Chondrocyte (in vitro differentiated cells): ENCODE measurements around the gene FUT4. TPM values are rescaled to one million over a fixed set of nuclear protein-coding genes. Genes with fewer than 3 reads are reported as not detected.
A peak's percentile ranks its signal among the peaks of the same experiment; 100 is the strongest.
"Not testable (repeated sequence)": the region's sequence is repeated elsewhere in the genome, so short reads cannot be mapped to it uniquely, and the experiment has no call there.

Experiments
- DNase-seq: peaks from one replicate; pipeline ENCODE4 v3.0.0; 2021; ENCODE audit warnings: mixed read lengths, low spot score
- H3K27ac Mint-ChIP-seq: one replicate; pipeline ENCODE4 v1.8.0; 2021; ENCODE audit warnings: mild to moderate bottlenecking, moderate library complexity, mixed read lengths; ENCODE audit not compliant: unreplicated experiment
- H3K27me3 Mint-ChIP-seq: 2 replicates; pipeline ENCODE4 v1.8.0; 2021; ENCODE audit warnings: low read depth, mixed read lengths
- H3K36me3 Mint-ChIP-seq: 2 replicates; pipeline ENCODE4 v1.8.0; 2021; ENCODE audit warnings: low read depth, mixed read lengths
- H3K4me1 Mint-ChIP-seq: 2 replicates; pipeline ENCODE4 v1.8.0; 2021; ENCODE audit warnings: low read depth, mild to moderate bottlenecking, mixed read lengths
- H3K4me3 Mint-ChIP-seq: one replicate; pipeline ENCODE4 v1.8.0; 2021; ENCODE audit warnings: mild to moderate bottlenecking, moderate library complexity, mixed read lengths; ENCODE audit not compliant: unreplicated experiment
- H3K9me3 Mint-ChIP-seq: 2 replicates; pipeline ENCODE4 v1.8.0; 2021; ENCODE audit warnings: low read depth, mixed read lengths
- CTCF ChIP-seq: fragments of 200-600 bp; sonication (generic); IDR thresholded peaks from 2 replicates; pipeline ENCODE4 v1.5.0; 2021; ENCODE audit warnings: antibody characterized with exemption, mild to moderate bottlenecking, moderate library complexity
- long read RNA-seq: library from polyadenylated mRNA; stranded (forward); transcript quantifications from one replicate; pipeline ENCODE4 v2.0.0, GENCODE V29; 2021
- total RNA-seq: library from RNA; stranded (reverse); gene quantifications from 3 replicates; pipeline ENCODE4 v1.2.1, GENCODE V29; 2021

Gene FUT4
- total RNA-seq: 4.6 to 8.6 TPM (median 7.7 TPM) in 3 replicates
- long read RNA-seq, full-length matches to known transcripts: 20 of 20 reads
- long read RNA-seq, partial matches to known transcripts: 0 of 20 reads
- long read RNA-seq, other reads (novel, unspliced or antisense): 0 of 20 reads

- Mint-ChIP-seq H3K4me3 (peak within 1 kb of the TSS; percentile 96), H3K27ac (peak within 1 kb of the TSS; percentile 100), H3K36me3 (no peaks in the 10 kb centered on the region), H3K9me3 (no peaks in the 10 kb centered on the region), H3K4me1 (peaks cover 51% of the 10 kb centered on the region), H3K27me3 (no peaks in the 10 kb centered on the region)
- TF ChIP-seq CTCF: no peak
- peak; percentile 94 for DNase-seq
Observed at GRCh38 chr11:94543695-94544645, at the start of gene FUT4. Gene FUT4, plus strand, starts transcription at chr11:94543921. Its CDS starts 213 bp downstream, at chr11:94544134.

- Mint-ChIP-seq H3K4me3 (peak overlapping the region; percentile 94), H3K4me1 (peaks cover 25% of the 10 kb centered on the region), H3K27me3 (no peaks in the 10 kb centered on the region), H3K36me3 (peaks cover 15% of the 10 kb centered on the region), H3K27ac (peak overlapping the region; percentile 97), H3K9me3 (no peaks in the 10 kb centered on the region)
- TF ChIP-seq CTCF: peak; percentile 23
- no peak for DNase-seq
Observed at GRCh38 chr11:94494126-94494680, 49.5 kb upstream of the FUT4 start.

DNA sequence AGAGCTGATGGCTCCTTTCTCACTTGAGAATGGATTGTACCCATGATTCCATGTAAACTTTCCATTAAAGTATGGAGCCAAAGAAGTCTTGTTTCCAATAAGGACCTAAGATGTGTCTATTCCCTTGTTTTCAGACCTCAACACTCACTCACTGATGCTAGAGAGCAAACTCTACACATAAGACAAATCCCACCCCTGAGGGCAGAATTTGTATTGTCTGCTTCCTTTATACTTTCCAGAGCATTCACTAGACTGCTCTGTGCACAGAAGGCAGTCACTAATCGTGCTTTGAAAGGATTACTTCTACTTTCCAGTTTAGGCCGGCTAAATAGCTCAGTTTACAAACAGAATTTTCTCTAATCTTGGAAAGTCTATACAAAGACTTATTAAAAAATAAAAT is 43.5 kb upstream of the FUT4 start:
- no peaks in the 10 kb centered on the region for H3K9me3 Mint-ChIP-seq
- H3K27ac Mint-ChIP-seq: peak overlapping the region; percentile 27
- H3K36me3 Mint-ChIP-seq: peaks cover 14% of the 10 kb centered on the region
- no peaks in the 10 kb centered on the region for H3K27me3 Mint-ChIP-seq
- no peak overlapping the region for H3K4me3 Mint-ChIP-seq
- TF ChIP-seq CTCF: no peak
- DNase-seq: no peak
- H3K4me1 Mint-ChIP-seq: peaks cover 6% of the 10 kb centered on the region

- Mint-ChIP-seq H3K27ac (no peak overlapping the region), H3K4me3 (no peak overlapping the region), H3K9me3 (no peaks in the 10 kb centered on the region), H3K4me1 (no peaks in the 10 kb centered on the region), H3K36me3 (peaks cover 14% of the 10 kb centered on the region), H3K27me3 (no peaks in the 10 kb centered on the region)
- TF ChIP-seq CTCF: peak; percentile 22
- DNase-seq: no peak
Observed at GRCh38 chr11:94501522-94501921, 42.2 kb upstream of the FUT4 start.

DNA sequence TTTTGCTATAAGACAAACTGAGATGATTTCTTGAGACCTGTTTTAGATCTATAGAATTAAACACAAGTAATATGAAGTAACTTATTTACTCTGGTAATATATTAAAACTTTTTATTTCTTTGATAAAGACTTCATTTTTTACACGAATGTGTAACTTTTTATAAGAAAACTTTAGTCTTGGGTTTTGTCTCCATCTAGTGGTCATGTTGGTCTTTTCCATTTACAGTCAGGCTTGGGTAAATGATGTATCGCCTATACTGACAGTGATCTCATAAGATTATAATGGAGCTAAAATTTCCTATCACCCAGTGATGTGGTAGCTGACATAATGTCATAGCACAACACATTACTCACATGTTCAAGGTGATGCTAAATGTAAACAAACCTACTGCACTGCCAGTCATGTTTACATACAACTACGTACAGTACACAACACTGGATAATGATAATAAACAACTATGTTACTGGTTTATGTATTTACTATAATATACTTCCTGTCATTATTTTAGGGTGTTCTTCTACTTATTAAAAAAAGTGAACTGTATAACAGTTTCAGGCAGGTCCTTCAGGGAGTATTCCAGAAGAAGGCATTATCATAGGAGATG is 38.9 kb upstream of the FUT4 start:
- DNase-seq: no peak

DNA sequence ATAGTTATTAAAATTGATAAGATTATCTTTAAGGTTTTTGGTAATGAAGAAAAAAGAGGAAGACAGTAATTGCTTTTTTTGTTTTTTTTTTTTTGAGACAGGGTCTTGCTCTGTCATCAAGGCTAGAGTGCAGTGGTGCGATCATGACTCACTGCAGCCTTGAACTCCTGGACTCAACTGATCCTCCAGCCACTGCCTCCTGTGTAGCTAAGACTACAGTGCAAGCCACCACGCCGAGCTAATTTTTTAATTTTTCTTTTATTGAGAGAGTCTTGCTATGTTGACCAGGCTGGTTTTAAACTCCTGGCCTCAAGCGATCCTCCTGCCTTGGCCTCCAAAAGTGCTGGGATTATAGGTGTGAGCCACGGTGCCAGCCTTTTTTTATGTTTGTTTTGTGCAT is 37.2 kb upstream of the FUT4 start:
- H3K27ac Mint-ChIP-seq, H3K36me3 Mint-ChIP-seq, H3K4me3 Mint-ChIP-seq, H3K27me3 Mint-ChIP-seq, H3K9me3 Mint-ChIP-seq, DNase-seq, H3K4me1 Mint-ChIP-seq: not testable (repeated sequence)

More for the DNA sequence above, 38.9 kb upstream of the FUT4 start:
- Mint-ChIP-seq H3K4me1 (no peaks in the 10 kb centered on the region), H3K9me3 (no peaks in the 10 kb centered on the region), H3K27ac (no peak overlapping the region), H3K36me3 (no peaks in the 10 kb centered on the region), H3K27me3 (peaks cover 3% of the 10 kb centered on the region), H3K4me3 (no peak overlapping the region)
- TF ChIP-seq CTCF: peak; percentile 94
